Measurements from ENCODE around the gene UBE2O.

DNA sequence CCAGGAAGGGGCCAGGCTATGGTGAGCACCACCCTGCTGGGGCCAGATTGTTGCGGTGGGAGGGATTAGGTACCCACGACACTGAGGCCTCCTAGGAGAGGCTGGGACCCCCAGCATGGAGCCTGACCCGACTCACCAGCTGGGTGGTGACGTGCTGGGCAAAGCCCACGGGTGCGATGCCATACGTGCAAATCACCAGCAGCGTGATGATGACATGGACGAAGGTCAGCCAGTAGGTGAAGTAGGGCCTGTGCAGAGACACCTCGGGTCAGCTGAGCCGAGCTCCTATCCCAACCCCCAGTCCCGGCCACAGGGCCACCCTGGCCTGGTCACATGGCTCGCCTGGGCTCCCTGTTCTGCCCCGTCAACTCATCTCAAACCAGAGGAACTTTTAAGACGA, 21.9 kb upstream of the UBE2O start:
- TF ChIP-seq MAX (IDR thresholded peaks at IDR 0.05; ENCODE audit: low read depth) (no peak), EP300 (IDR thresholded peaks at IDR 0.05; ENCODE audit: borderline replicate concordance in 1 of 2, low read depth in 1 of 2, low read length in 1 of 2) (no peak), CHD2 (IDR thresholded peaks at IDR 0.05; ENCODE audit: low read length, partially characterized antibody) (no peak), MXI1 (IDR thresholded peaks at IDR 0.05; ENCODE audit: low read depth, low read length) (no peak), POLR2AphosphoS5 (IDR thresholded peaks at IDR 0.05; ENCODE audit: low read depth, low read length) (no peak), JUND (IDR thresholded peaks at IDR 0.05) (no peak), EZH2phosphoT487 (IDR thresholded peaks at IDR 0.05; ENCODE audit: borderline replicate concordance, low read depth) (no peak)
- TF ChIP-seq, protein P1, sequence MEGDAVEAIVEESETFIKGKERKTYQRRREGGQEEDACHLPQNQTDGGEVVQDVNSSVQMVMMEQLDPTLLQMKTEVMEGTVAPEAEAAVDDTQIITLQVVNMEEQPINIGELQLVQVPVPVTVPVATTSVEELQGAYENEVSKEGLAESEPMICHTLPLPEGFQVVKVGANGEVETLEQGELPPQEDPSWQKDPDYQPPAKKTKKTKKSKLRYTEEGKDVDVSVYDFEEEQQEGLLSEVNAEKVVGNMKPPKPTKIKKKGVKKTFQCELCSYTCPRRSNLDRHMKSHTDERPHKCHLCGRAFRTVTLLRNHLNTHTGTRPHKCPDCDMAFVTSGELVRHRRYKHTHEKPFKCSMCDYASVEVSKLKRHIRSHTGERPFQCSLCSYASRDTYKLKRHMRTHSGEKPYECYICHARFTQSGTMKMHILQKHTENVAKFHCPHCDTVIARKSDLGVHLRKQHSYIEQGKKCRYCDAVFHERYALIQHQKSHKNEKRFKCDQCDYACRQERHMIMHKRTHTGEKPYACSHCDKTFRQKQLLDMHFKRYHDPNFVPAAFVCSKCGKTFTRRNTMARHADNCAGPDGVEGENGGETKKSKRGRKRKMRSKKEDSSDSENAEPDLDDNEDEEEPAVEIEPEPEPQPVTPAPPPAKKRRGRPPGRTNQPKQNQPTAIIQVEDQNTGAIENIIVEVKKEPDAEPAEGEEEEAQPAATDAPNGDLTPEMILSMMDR (IDR thresholded peaks at IDR 0.05), result no peak
- TF ChIP-seq, protein P2, sequence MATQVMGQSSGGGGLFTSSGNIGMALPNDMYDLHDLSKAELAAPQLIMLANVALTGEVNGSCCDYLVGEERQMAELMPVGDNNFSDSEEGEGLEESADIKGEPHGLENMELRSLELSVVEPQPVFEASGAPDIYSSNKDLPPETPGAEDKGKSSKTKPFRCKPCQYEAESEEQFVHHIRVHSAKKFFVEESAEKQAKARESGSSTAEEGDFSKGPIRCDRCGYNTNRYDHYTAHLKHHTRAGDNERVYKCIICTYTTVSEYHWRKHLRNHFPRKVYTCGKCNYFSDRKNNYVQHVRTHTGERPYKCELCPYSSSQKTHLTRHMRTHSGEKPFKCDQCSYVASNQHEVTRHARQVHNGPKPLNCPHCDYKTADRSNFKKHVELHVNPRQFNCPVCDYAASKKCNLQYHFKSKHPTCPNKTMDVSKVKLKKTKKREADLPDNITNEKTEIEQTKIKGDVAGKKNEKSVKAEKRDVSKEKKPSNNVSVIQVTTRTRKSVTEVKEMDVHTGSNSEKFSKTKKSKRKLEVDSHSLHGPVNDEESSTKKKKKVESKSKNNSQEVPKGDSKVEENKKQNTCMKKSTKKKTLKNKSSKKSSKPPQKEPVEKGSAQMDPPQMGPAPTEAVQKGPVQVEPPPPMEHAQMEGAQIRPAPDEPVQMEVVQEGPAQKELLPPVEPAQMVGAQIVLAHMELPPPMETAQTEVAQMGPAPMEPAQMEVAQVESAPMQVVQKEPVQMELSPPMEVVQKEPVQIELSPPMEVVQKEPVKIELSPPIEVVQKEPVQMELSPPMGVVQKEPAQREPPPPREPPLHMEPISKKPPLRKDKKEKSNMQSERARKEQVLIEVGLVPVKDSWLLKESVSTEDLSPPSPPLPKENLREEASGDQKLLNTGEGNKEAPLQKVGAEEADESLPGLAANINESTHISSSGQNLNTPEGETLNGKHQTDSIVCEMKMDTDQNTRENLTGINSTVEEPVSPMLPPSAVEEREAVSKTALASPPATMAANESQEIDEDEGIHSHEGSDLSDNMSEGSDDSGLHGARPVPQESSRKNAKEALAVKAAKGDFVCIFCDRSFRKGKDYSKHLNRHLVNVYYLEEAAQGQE (IDR thresholded peaks at IDR 0.05; ENCODE audit: low read depth, low read length), result no peak

All from SK-N-SH (cell line).